NOMO-1 treated with dmso at 0.1 percent for 144 hours (cell line): Measurements from ENCODE around the gene CDK18.

ENCODE experiments used
- DNase-seq: peaks from one replicate; lab custom pipeline; 2025; ENCODE audit not compliant: unreplicated experiment; lab: John Stamatoyannopoulos, UW

The CDK18 gene

DNA sequence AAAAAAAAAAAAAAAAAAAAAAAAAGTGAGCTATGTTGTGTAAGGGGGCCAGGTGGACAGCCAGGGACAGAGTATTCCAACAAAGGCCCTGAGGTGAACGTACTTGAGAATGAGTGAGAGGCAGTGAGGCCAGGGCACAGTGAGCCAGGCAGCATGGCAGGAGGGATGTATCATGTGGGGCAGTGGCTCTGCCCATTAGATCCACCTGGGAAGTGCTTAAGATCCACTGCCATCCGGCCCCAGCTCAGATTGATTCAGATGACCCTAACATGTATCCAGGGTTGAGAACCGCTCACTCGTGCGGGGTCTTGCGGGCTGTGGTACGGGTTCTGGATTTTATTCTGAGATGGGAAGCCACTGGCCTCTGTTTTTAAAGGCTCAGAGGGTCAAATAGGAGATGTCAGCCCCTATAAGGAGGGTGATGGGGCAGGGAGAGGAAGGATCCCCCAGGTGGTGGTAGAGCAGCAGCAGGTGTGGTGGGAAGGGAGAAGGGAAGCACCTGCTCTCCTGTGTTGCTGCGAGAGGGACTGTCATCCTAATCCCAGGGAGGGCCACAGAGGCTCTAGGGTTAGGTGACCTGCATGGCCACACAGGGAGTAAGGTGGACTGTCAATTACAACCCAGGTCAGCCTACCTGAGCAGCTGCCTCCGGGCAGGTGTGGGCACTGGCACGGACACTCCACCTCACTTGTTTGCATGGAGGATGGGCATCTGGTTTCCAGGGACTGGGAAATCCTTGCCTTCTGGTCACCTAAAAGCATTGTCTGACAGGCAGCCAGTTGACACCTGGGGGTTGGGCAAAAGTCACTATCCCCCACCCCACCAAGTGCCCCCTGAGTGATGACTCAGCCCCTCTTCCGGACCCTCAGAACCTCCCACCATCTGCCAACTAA is 31.6 kb downstream of the CDK18 start:
- DNase-seq, result no peak

DNA sequence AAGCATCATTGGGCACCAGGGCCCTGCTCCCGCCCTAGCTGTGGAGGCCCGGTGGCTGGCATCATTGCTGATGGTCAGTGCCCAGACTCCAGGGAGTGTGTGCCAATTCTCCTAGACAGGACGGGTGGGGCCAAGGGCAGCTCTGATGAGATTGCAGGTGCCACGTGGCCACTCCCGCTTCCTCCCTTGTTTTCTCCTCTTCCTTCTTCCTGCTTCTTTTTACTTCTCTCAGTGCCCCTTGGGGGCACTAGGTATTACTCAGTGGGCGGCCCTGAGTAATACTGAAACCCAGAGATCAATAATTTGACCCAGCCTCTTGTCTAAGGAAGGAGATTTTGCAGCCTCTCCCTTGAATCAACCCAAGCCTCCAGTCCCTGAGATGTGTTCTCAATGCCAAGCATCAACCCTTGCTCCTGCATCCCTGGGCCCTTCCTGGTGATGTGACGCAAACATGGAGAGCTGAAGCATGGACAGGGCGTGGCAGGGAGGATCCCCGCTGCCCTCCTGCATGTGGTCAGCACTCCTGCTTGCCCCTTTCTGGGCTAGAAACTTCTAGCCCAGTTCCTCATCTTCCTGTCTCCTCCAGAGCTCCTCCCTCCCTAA is 32.4 kb downstream of the CDK18 start:
- DNase-seq, result no peak

- DNase-seq, result no peak
These were observed 33.0 kb downstream of the CDK18 start for GRCh38 chr1:205537386-205538018.

- no peak for DNase-seq
These were observed 33.9 kb downstream of the CDK18 start for GRCh38 chr1:205538235-205538840.

GRCh38 chr1:205541161-205541886 is 36.9 kb downstream of the CDK18 start:
- no peak for DNase-seq

- no peak for DNase-seq
These were observed 37.9 kb downstream of the CDK18 start for GRCh38 chr1:205542367-205542766.

- no peak for DNase-seq
These were observed 39.2 kb downstream of the CDK18 start for GRCh38 chr1:205543351-205544301.

DNA sequence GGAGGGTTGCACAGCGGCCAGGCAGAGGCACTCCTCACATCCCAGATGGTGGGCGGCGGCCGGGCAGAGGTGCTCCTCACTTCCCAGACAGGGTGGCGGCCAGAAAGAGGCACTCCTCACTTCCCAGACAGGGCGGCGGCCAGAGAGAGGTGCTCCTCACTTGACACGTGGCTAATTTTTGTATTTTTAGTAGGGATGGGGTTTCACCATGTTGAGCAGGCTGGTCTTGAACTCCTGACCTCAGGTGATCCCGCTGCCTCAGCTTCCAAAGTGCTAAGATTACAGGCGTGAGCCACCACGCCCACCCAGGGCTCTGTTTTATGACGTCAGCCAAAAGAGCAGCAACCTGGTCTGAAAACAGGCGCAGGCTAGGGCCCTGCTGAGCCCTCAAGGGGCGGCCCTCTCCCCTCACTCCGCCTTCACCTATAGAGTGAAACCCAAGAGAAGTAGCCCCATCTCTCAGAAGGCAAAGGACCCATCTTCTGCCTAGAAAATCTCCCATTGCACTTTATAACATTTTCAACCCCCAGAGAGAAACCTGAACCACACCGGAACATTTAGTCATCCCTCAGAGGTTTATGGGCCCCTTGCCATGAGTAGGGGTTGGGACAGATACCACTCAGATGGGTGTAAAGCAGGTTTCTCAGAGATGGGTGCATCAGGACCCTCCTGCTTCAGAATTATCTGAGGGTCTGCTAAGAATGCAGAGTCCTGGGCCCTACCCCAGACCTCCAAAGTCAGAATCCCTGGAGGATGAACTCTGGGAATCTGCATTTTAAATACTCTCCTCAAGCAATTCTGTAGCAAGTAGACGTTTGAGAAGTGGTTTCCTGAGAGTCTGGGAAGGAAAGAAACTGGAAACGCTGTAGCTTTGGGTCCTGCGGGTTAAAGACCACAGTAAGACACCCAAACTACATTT is 40.8 kb downstream of the CDK18 start:
- DNase-seq, result no peak

DNA sequence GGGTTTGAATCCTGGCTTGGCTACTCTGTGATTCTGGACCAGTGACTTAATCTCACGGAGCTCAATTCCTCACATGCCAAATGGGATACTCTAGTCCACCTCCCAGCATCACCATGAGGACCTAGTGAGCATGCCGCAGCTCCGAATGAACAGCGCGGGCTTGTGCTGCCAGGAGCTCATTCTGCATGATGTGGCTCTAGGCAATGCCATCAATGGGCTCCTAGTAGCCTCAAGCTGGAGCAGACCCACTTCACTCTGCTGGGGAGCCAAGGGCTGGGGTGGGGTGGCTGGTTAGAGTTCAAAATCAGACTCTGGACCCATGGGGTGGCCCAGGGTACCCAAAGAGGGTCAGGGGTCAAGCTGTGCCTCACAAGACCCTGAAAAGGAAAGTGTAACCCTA is 41.5 kb downstream of the CDK18 start:
- no peak for DNase-seq

DNA sequence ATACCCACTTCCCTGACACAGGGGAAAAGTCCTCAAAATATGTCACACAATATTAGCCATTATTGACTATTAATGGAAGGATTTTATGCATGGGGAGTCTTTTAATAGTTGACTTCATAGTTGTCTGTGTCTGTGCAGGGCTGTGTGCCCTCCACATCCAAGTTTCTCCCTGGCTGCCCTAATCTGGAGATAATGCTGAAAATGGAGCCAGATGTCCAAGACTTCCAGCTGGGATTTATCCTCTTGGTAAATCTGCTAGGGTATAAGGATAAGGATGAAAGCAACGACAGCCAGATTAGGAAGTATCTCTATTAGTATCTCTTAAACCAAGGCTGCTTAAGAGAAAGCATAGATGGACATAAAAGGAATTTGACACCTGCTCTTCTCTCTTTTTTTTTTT is 42.1 kb downstream of the CDK18 start:
- no peak for DNase-seq

GRCh38 chr1:205547936-205548827 is 43.7 kb downstream of the CDK18 start:
- no peak for DNase-seq

GRCh38 chr1:205554026-205554811 is 49.8 kb downstream of the CDK18 start:
- DNase-seq, result no peak

DNA sequence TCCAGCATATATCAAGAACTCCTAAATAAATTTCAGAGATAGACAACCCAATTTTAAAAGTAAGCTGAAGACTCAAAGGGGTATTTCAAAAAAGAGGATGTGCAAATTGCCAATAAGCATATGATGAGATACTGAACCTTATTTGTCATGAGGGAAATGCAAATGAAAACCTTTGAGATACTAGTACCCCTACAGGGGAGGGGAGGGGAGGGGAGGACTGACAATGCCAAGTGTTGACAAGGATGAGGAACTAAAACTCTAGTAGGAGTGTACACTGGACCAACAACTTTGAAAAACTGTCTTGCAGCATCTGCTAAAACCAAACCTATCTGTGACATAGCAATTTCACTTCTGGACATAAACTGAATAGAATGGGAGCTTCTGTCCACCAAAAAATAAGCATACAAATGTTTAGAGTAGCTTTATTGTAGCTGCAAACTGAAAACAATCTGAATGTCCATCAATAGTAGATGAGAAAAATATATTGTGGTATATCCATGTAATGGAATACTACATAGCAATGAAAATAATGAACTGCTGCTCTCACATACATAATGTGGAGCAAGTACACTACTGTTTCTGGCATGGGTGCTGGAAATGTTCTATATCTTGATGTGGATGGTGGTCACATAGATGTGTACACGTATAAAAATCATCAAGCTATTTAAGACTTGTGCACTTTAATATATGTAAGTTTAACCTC is 57.2 kb downstream of the CDK18 start:
- DNase-seq, result no peak

DNA sequence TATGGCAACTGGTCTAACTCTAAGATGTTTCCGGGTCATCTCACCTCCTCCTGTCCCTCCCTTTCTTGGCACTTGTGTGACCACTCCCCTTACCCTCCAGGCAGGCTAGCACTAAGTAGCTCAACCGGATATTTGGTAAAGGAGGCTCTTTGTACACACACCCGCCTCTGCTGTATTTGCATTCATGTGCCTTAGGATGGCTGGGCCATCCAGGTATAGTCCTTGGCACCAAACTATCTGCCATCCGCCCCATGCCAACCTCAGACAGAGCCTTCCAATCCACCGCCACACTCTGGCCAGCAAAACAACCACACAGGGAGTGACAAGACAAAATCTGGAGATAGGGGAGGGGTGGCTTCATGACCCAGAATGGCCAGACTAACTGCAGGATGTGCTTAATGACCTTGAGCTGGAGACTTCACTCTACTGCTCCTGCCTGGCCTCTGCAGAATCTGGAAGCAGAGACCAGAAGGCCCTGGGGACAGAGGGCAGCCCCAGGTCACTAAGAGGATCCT is 59.5 kb downstream of the CDK18 start:
- DNase-seq, result no peak

GRCh38 chr1:205565799-205566198 is 61.3 kb downstream of the CDK18 start:
- no peak for DNase-seq

- no peak for DNase-seq
These were observed 63.2 kb downstream of the CDK18 start for GRCh38 chr1:205567716-205568115.
